Measurements from ENCODE around the gene RAP1A. TPM values are rescaled to one million over a fixed set of nuclear protein-coding genes. Genes with fewer than 3 reads are reported as not detected.
A peak's percentile ranks its signal among the peaks of the same experiment; 100 is the strongest.

Gene RAP1A
- total RNA-seq, 2 donors from 2014 or later = 31.4 to 39.1 TPM

DNA sequence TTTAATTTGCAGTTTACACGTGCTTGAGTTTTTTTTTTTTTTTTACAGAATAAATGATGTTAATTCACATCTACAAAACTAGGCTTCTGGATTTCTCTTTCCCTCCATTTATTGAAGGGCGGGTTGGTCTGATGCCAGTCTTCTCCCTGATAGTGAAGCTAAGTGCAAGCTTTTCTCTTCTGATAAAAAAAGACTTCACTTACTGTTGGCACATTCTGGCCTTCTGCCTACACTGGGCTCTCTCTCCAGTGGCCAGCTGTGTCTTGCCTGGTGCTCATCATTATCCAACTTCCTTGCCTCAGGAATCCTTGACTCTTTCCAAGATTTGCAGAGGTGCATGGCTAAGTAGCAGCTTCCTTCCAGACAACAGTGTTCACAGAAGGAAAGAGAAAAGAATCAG, 7.6 kb upstream of the RAP1A start:
- no peaks in the 10 kb centered on the region for H3K27me3 ChIP-seq (replicated peaks; ENCODE audit: insufficient read depth)
- no peaks in the 10 kb centered on the region for H3K4me1 ChIP-seq (replicated peaks)
- H3K27ac ChIP-seq = no peak overlapping the region
- H3K9me3 ChIP-seq = no peaks in the 10 kb centered on the region
- no peak overlapping the region for H3K4me3 ChIP-seq
- H3K36me3 ChIP-seq = no peaks in the 10 kb centered on the region
- TF ChIP-seq POLR2AphosphoS5 (IDR thresholded peaks at IDR 0.05) = no peak
- TF ChIP-seq, protein P1, sequence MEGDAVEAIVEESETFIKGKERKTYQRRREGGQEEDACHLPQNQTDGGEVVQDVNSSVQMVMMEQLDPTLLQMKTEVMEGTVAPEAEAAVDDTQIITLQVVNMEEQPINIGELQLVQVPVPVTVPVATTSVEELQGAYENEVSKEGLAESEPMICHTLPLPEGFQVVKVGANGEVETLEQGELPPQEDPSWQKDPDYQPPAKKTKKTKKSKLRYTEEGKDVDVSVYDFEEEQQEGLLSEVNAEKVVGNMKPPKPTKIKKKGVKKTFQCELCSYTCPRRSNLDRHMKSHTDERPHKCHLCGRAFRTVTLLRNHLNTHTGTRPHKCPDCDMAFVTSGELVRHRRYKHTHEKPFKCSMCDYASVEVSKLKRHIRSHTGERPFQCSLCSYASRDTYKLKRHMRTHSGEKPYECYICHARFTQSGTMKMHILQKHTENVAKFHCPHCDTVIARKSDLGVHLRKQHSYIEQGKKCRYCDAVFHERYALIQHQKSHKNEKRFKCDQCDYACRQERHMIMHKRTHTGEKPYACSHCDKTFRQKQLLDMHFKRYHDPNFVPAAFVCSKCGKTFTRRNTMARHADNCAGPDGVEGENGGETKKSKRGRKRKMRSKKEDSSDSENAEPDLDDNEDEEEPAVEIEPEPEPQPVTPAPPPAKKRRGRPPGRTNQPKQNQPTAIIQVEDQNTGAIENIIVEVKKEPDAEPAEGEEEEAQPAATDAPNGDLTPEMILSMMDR (IDR thresholded peaks at IDR 0.05) = no peak
- no peak for TF ChIP-seq POLR2A (IDR thresholded peaks at IDR 0.05)
- intact Hi-C loops (cut with DNase I) = no loop called here
- whole genome bisulfite sequencing = 45% methylated on average over 2 of the region's 2 CpGs
- no peak for DNase-seq (ENCODE audit: low spot score)

DNA sequence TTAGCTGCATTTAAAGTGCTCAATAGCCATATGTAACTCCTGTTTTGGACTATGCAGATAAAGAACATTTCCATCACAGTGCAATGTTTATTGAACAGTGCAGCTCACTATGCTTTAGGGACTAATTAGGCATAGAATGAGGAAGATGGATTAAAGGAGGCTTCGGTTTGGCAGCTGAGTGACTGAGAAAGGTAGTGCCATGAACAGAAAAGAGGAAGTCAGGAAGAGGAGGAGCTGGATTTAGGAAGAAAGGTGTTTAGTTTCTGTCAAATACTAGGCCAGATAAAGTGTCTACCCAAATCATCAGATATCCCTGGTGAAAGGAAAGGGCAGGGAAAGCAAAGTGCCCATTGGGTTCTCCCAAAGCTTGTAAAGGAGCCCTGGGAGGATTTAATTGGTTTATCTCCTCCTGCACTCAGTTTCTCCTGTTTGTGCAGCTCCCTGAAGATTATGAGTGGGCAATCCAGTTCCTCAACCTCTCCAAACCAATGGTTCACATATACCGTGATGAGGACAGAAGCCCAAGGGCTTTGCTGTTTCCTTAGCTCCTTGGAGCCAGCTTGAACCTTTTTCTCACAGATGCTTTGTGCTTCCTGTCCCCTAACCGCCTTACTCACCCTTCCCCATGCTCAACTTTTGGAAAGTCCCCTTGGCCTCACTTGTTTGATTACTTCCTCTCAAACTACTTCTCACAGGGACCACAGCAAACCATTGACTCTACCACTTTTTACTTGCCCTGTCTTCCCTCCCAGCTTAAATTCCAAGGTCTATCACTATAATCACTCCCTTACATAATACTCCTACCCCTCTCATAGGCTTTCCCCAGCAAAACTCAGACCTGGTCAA, 3.5 kb upstream of the RAP1A start:
- Histone ChIP-seq H3K27ac (no peak overlapping the region), H3K4me3 (no peak overlapping the region), H3K36me3 (no peaks in the 10 kb centered on the region), H3K27me3 (replicated peaks; ENCODE audit: insufficient read depth) (no peaks in the 10 kb centered on the region), H3K4me1 (replicated peaks) (no peaks in the 10 kb centered on the region), H3K9me3 (no peaks in the 10 kb centered on the region)
- no peak for DNase-seq (ENCODE audit: low spot score)
- intact Hi-C loops (cut with DNase I) = no loop called here
- TF ChIP-seq POLR2A (IDR thresholded peaks at IDR 0.05) (no peak), POLR2AphosphoS5 (IDR thresholded peaks at IDR 0.05) (no peak)
- TF ChIP-seq, protein P1 (IDR thresholded peaks at IDR 0.05) = no peak
- WGBS = 76% methylated on average over 3 of the region's 3 CpGs

DNA sequence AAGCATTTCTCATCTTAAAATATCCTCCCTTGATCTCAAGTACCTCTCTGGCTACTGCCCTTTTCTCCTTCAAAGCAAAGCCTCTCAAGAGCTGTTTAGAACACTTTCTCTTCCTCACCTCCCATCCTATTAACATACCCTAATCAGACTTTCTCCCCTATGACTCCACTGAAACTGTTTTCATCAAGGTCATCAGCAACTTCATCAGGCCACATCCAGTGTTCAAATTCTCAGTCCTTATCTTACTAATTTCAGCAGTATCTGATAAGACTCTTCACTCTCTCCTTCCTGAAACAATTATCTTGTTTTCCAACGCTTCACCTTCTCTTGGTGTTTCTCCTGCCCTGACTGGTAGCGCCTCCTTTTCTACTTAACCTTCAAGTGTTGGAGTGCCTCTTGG, 1.5 kb upstream of the RAP1A start:
- Histone ChIP-seq H3K4me1 (replicated peaks) (no peaks in the 10 kb centered on the region), H3K27me3 (replicated peaks; ENCODE audit: insufficient read depth) (no peaks in the 10 kb centered on the region), H3K36me3 (no peaks in the 10 kb centered on the region), H3K9me3 (no peaks in the 10 kb centered on the region), H3K4me3 (no peak overlapping the region), H3K27ac (no peak overlapping the region)
- intact Hi-C loops (cut with DNase I) = loop anchor here (2.0 kb wide), 1 partner anchor 25 kb away; no protein-coding TSS in a partner anchor
- DNase-seq (ENCODE audit: low spot score) = no peak
- TF ChIP-seq POLR2A (IDR thresholded peaks at IDR 0.05) = no peak
- no peak for TF ChIP-seq POLR2AphosphoS5 (IDR thresholded peaks at IDR 0.05)
- TF ChIP-seq, protein P1 (IDR thresholded peaks at IDR 0.05) = no peak
- 84% methylated on average over 2 of the region's 2 CpGs for WGBS

DNA sequence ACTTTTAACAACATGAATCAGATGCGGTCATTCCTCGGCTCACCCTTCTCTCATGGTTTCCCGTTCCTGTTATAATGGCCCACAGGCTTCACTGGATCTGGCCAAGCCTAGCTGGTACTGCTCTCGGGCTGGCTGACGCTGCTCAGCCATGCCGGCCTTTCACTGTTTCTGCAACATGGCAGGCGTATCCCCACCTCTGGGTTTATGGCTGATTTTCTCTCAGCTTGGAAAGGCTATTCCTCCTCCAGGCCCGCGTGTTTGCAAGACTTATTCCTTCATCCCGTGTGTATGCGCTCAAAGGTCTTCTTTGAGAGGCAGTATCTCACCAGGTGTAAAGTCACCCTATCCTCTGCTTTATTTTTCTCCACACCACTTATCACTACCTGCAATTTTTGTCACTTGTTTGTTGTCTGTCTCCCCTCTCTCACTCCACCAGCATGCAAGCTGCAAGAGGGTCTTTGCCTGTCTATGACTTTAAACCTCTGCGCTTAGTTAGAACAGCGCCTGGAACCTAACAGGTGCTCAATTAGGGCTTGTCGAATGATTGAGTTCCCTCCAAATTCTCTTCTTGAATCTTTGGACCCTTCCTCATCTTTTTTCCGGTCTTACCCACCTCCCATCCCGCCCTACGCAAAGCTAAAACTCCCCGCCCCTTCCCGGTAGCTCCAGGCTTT, 491 bp upstream of the RAP1A start:
- Histone ChIP-seq H3K9me3 (no peaks in the 10 kb centered on the region), H3K27ac (peak overlapping the region; percentile 95 to 98), H3K4me3 (peak overlapping the region; percentile 81 to 82), H3K4me1 (replicated peaks) (no peaks in the 10 kb centered on the region), H3K27me3 (replicated peaks; ENCODE audit: insufficient read depth) (no peaks in the 10 kb centered on the region), H3K36me3 (no peaks in the 10 kb centered on the region)
- WGBS = 48% methylated on average over 19 of the region's 19 CpGs
- intact Hi-C loops (cut with DNase I) = loop anchor here (2.0 kb wide), 1 partner anchor 26 kb away; no protein-coding TSS in a partner anchor
- DNase-seq (ENCODE audit: low spot score) = no peak
- TF ChIP-seq POLR2A (IDR thresholded peaks at IDR 0.05) = no peak
- no peak for TF ChIP-seq POLR2AphosphoS5 (IDR thresholded peaks at IDR 0.05)

DNA sequence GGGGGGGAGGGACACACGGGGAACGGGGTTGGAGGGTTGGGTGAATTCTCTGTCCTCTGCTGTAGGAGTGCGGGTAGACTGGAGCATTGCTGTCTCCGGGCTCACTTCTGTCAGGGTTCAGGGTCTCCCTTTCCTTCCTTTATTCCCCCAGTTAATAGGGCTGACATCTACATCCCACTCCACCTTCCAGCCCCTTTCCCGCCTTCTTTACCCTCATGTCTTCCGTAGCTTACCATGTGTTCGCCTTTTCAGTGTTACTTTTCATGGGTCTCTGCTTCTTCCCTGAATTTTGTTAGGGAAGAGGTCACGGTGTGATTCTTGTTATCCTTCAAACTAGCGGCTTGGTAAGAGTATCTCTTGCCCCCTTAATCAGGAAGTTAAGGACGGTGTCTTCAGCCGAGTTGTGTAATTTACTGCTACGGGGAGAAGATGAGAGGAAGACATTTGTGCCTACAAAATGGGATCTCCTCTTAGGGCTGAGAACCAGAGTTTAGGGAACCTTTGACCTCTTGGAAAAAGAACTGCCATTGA, 917 bp downstream of the RAP1A start:
- Histone ChIP-seq H3K9me3 (no peaks in the 10 kb centered on the region), H3K27ac (peak overlapping the region; percentile 95 to 98), H3K27me3 (replicated peaks; ENCODE audit: insufficient read depth) (no peaks in the 10 kb centered on the region), H3K4me3 (peak overlapping the region; percentile 81 to 82), H3K36me3 (no peaks in the 10 kb centered on the region), H3K4me1 (replicated peaks) (no peaks in the 10 kb centered on the region)
- DNase-seq (ENCODE audit: low spot score) = no peak
- TF ChIP-seq POLR2A (IDR thresholded peaks at IDR 0.05) (no peak), POLR2AphosphoS5 (IDR thresholded peaks at IDR 0.05) (no peak)
- TF ChIP-seq, protein P1 (IDR thresholded peaks at IDR 0.05) = no peak
- 2% methylated on average over 12 of the region's 12 CpGs for WGBS
- intact Hi-C loops (cut with DNase I) = no loop called here

Data from prostate gland (tissue), 2 donors.